ENCODE measurements around the gene NRSN2.

GRCh38 chr20:343107-343506 is 3.8 kb upstream of the NRSN2 start:
- TF ChIP-seq CTCF (IDR thresholded peaks at IDR 0.05; ENCODE audit: insufficient read depth, low read length) (no peak), POLR2AphosphoS5 (IDR thresholded peaks at IDR 0.05; ENCODE audit: low read depth) (no peak)
